Psoas muscle (tissue), 8 donors: ENCODE data around the gene RTTN. TPM values are rescaled to one million over a fixed set of nuclear protein-coding genes. Genes with fewer than 3 reads are reported as not detected.
"Not testable (repeated sequence)": the region's sequence is repeated elsewhere in the genome, so short reads cannot be mapped to it uniquely, and the experiment has no call there.

Experiments used
- ATAC-seq, 4 donors: fragments of 200-7000 bp; cut with Tn5 transposase; one replicate each; pipeline ENCODE4 v1.9.1; 2020; ENCODE audit warnings: moderate library complexity in 3 of 4, mild to moderate bottlenecking in 2 of 4
- DNase-seq, 2 donors: peaks; one replicate each; pipeline ENCODE4 v3.0.0-alpha.2; 2020
- H3K27ac ChIP-seq: fragments of 200-600 bp; one replicate; pipeline ENCODE4 v1.8.0; 2022
- H3K27me3 ChIP-seq, 3 donors: fragments of 200-600 bp in 1 of 3; one replicate each; pipeline versions ENCODE4 v1.6.1 to v1.8.0; 2013 to 2022; ENCODE audit warnings: low read length in 2 of 3, mild to moderate bottlenecking in 2 of 3, moderate library complexity in 1 of 3; ENCODE audit not compliant: insufficient read depth in 3 of 3
- H3K36me3 ChIP-seq, 2 donors: fragments of 200-600 bp in 1 of 2; one replicate each; pipeline versions ENCODE4 v1.6.1 to v1.8.0; 2013 to 2022; ENCODE audit warnings: low read depth in 1 of 2, mild to moderate bottlenecking in 1 of 2, moderate library complexity in 1 of 2; ENCODE audit not compliant: insufficient read depth in 1 of 2
- H3K4me1 ChIP-seq: fragments of 200-600 bp; one replicate; pipeline ENCODE4 v1.8.0; 2022
- H3K4me3 ChIP-seq: fragments of 200-600 bp; one replicate; pipeline ENCODE4 v1.8.0; 2022; ENCODE audit warnings: mild to moderate bottlenecking
- H3K9me3 ChIP-seq: fragments of 200-600 bp; one replicate; pipeline ENCODE4 v1.8.0; 2022
- WGBS, 3 donors: extraction: QIAGEN DNeasy Blood & Tissue Kit; methylation state at CpG; one replicate each; pipeline versions ENCODE4 v1.1.6 to v1.1.7; 2013; 5-methylcytosine and 5-hydroxymethylcytosine counted together
- intact Hi-C, 2 donors: fragments of 100-400 bp; cut with DNase I; formaldehyde crosslinking; loops; one replicate each; pipeline versions ENCODE4 v1.11.0 to v1.14.2; 2022
- polyA plus RNA-seq, 3 donors: library from polyadenylated mRNA; stranded (reverse); fragments of 200-250 nt; gene quantifications; one replicate each; pipeline ENCODE4 v1.2.3, GENCODE V29; 2013
- total RNA-seq, 4 donors: library from RNA; stranded (reverse); fragmentation: NEBNext Ultra II Directional in 2 of 4; extraction: Animal tissue kit (Norgen Biotek cat#: 25700) in 2 of 4; gene quantifications; one replicate each; pipeline versions ENCODE4 v1.2.1 to v1.2.4, GENCODE V29; 2021 to 2023
- TF ChIP-seq, protein P1 (sequence below): fragments of 200-600 bp; IDR thresholded peaks from one replicate; pipeline ENCODE4 v1.8.0; 2022; ENCODE audit warnings: antibody characterized with exemption
- donor health status: healthy with polysubstance abuse.
- donor health status: DM: no; HTN: no; CAD: no; lungs with moderate emphysema.
- donor health status: Bipolar disorder and iron deficiency.
- donor health status: healthy.
- donor health status: DM: yes; HTN: yes; CAD: no.
- donor health status: DM: no; HTN: no; CAD: no.
- donor health status: DM: no; HTN: no; CAD: no.
- donor health status: DM: yes; HTN: yes; CAD: no.

RTTN gene
- total and polyA plus RNA-seq, 7 donors, result 1.6 to 7.1 (median 3.9) TPM

DNA sequence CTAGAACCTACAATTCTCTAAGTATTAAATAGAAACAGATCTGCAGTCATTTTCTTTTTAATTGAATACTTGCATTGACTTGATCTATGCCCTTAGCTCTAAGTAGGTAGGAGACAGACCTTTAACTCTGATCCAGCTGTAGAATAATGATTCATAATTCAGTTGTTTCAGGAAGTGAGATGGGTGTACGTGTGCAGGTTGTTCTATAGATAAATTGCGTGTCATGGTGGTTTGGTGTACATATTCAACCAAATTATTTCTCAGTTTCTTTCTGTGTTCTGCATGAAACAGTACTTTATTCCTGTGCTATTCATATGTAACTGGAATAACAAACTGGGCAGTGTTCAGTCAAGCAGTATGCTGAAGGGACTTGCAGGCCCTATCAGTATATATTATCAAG is 223.5 kb downstream of the RTTN start:
- WGBS, 3 donors, result 87 to 92% (median 91%) methylated on average over 2 of the region's 2 CpGs
- ATAC-seq (no peak), DNase-seq (no peak)
- intact Hi-C loops, result no loop called here
- Histone ChIP-seq H3K27ac (no peak overlapping the region), H3K4me3 (no peak overlapping the region), H3K27me3 (no peaks in the 10 kb centered on the region), H3K9me3 (no peaks in the 10 kb centered on the region), H3K36me3 (no peaks in the 10 kb centered on the region), H3K4me1 (no peaks in the 10 kb centered on the region)
- TF ChIP-seq, protein P1, sequence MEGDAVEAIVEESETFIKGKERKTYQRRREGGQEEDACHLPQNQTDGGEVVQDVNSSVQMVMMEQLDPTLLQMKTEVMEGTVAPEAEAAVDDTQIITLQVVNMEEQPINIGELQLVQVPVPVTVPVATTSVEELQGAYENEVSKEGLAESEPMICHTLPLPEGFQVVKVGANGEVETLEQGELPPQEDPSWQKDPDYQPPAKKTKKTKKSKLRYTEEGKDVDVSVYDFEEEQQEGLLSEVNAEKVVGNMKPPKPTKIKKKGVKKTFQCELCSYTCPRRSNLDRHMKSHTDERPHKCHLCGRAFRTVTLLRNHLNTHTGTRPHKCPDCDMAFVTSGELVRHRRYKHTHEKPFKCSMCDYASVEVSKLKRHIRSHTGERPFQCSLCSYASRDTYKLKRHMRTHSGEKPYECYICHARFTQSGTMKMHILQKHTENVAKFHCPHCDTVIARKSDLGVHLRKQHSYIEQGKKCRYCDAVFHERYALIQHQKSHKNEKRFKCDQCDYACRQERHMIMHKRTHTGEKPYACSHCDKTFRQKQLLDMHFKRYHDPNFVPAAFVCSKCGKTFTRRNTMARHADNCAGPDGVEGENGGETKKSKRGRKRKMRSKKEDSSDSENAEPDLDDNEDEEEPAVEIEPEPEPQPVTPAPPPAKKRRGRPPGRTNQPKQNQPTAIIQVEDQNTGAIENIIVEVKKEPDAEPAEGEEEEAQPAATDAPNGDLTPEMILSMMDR, result no peak

DNA sequence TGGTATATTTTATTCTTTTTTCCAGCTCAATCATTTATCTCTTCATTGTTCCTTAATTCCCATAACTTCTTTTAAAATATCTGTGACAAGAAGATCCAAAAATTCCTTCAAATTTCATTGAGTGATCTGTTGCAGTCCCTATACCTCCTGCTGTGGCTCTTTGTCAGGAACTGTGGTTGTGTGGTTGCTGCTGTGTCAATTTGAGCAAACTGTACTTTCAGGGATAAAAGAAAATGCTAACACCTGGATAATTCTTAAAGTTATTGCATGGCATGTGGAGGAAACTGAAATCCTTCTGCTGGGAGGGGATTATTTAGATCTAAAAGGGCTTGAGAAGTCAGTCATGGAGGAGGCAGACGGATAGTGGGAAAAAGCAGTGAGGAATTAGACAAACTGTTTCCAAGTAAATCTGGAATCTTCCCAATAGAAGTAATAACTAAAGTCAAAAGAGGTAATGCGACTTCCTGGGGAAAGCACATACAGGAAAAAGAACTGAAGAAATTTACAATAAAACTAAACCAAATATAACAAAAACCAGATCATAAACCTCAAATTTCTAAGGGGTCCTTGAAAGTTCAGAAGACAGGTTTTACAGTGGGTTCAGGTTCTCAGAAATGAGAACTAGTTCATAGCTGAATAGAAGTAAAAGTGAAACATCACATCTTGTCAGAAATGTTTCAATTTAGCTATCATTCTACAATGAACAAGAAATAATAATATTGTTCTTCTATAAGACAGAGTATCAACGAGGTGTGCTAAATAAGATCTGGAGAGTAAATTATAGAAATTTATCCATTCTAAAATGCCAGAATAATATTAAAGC is 224.3 kb downstream of the RTTN start:
- Histone ChIP-seq H3K27ac (no peak overlapping the region), H3K4me1 (no peaks in the 10 kb centered on the region), H3K9me3 (no peaks in the 10 kb centered on the region), H3K36me3 (no peaks in the 10 kb centered on the region), H3K27me3 (no peaks in the 10 kb centered on the region), H3K4me3 (no peak overlapping the region)
- TF ChIP-seq, protein P1, result no peak
- ATAC-seq (no peak), DNase-seq (no peak)
- intact Hi-C loops, result no loop called here
- 64 to 78% (median 75%) methylated on average over 3 of the region's 3 CpGs for WGBS, 3 donors

- Histone ChIP-seq H3K27ac (no peak overlapping the region), H3K9me3 (no peaks in the 10 kb centered on the region), H3K36me3 (no peaks in the 10 kb centered on the region), H3K4me1 (no peaks in the 10 kb centered on the region), H3K27me3 (no peaks in the 10 kb centered on the region), H3K4me3 (no peak overlapping the region)
- 57 to 73% (median 59%) methylated on average over 4 of the region's 4 CpGs for WGBS, 3 donors
- no peak for DNase-seq
- intact Hi-C loops, result no loop called here
- TF ChIP-seq, protein P1, result no peak
- no peak for ATAC-seq
Observed at GRCh38 chr18:69980509-69980908, 225.0 kb downstream of the RTTN start.

GRCh38 chr18:69978732-69979715 is 226.5 kb downstream of the RTTN start:
- H3K27ac ChIP-seq, result no peak overlapping the region
- intact Hi-C loops, result no loop called here
- no peaks in the 10 kb centered on the region for H3K9me3 ChIP-seq
- H3K27me3 ChIP-seq, result no peaks in the 10 kb centered on the region
- H3K4me1 ChIP-seq, result no peaks in the 10 kb centered on the region
- TF ChIP-seq, protein P1, result no peak
- ATAC-seq, result no peak
- DNase-seq, result no peak
- H3K4me3 ChIP-seq, result no peak overlapping the region
- no peaks in the 10 kb centered on the region for H3K36me3 ChIP-seq
- 86 to 95% (median 89%) methylated on average over 13 of the region's 13 CpGs for WGBS, 3 donors

DNA sequence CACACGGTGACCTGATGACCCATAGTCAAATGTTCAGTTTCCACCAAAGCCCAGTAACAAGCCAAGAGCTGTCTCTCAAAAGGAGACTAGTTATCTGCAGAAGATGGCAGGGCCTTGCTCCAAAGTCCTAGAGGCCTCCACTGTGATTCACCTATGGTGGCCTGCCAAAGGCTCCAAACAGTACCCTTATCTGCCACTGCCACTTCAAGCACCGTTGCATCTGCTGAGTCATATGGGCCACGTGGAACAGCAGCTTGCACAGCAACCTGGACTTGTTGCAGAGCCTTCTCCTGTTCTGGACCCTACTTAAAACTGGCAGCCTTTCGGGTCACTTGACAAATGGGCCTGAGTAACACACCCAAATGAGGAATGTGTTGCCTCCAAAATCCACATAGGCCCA is 230.2 kb downstream of the RTTN start:
- H3K36me3 ChIP-seq, DNase-seq, H3K4me1 ChIP-seq, H3K4me3 ChIP-seq, H3K27ac ChIP-seq, H3K27me3 ChIP-seq, intact Hi-C loops, ATAC-seq: not testable (repeated sequence)
- peaks cover 12% of the 10 kb centered on the region for H3K9me3 ChIP-seq
- 89 to 98% (median 90%) methylated on average over 4 of the region's 4 CpGs for WGBS, 3 donors
